ENCODE measurements around the gene ZSCAN22.

Gene ZSCAN22

GRCh38 chr19:58353717-58354477 lies 27.1 kb downstream of the ZSCAN22 start:
- no peaks in the 10 kb centered on the region for H3K27me3 ChIP-seq (replicated peaks)
- in situ Hi-C loops (cut with HindIII; ENCODE audit: low pct_ligation_motif_present, low sequenced_read_pairs): no loop called here
- no peak overlapping the region for H3K27ac ChIP-seq

GRCh38 chr19:58354478-58355030 lies 27.8 kb downstream of the ZSCAN22 start:
- TF ChIP-seq, protein P1, sequence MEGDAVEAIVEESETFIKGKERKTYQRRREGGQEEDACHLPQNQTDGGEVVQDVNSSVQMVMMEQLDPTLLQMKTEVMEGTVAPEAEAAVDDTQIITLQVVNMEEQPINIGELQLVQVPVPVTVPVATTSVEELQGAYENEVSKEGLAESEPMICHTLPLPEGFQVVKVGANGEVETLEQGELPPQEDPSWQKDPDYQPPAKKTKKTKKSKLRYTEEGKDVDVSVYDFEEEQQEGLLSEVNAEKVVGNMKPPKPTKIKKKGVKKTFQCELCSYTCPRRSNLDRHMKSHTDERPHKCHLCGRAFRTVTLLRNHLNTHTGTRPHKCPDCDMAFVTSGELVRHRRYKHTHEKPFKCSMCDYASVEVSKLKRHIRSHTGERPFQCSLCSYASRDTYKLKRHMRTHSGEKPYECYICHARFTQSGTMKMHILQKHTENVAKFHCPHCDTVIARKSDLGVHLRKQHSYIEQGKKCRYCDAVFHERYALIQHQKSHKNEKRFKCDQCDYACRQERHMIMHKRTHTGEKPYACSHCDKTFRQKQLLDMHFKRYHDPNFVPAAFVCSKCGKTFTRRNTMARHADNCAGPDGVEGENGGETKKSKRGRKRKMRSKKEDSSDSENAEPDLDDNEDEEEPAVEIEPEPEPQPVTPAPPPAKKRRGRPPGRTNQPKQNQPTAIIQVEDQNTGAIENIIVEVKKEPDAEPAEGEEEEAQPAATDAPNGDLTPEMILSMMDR (IDR thresholded peaks at IDR 0.05; ENCODE audit: low read depth, low read length, missing control alignments): no peak
- in situ Hi-C loops (cut with HindIII; ENCODE audit: low pct_ligation_motif_present, low sequenced_read_pairs): no loop called here
- DNase-seq: no peak
- Histone ChIP-seq H3K36me3 (replicated peaks) (peaks cover 13% of the 10 kb centered on the region), H3K27me3 (replicated peaks) (no peaks in the 10 kb centered on the region), H3K27ac (no peak overlapping the region), H3K4me3 (ENCODE audit: low read depth, low read length) (no peak overlapping the region)

More at GRCh38 chr19:58353717-58354477, 27.1 kb downstream of the ZSCAN22 start:
- no peak overlapping the region for H3K4me3 ChIP-seq (ENCODE audit: low read depth, low read length)
- no peak for DNase-seq
- H3K36me3 ChIP-seq (replicated peaks): peaks cover 13% of the 10 kb centered on the region
- TF ChIP-seq, protein P1 (IDR thresholded peaks at IDR 0.05; ENCODE audit: low read depth, low read length, missing control alignments): no peak

DNA sequence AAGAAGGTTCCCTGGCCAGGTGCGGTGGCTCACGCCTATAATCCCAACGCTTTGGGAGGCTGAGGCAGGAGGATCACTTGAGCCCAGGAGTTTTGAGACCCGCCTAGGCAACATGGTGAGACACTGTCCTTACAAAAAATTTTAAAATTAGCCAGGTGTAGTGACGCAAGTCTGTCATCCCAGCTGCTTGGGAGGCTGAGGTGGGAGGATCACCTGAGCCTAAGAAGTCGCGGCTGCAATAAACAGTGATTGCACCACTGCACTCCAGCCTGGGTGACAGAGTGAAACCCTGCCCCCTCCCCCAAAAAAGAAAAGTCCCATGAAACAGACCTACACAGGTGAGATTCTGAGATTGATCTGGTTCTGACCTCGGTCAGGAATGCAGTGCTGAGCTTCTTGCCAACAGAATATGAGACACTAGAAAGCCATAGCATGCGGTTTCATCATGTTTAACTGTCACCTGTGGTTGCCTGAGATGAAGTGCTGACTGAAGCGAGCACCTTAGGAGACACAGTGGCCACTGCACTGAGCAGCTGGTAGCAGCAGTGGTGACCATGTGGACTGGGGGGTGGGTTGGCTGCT lies 28.5 kb downstream of the ZSCAN22 start:
- TF ChIP-seq, protein P1 (IDR thresholded peaks at IDR 0.05; ENCODE audit: low read depth, low read length, missing control alignments): no peak
- no peak overlapping the region for H3K4me3 ChIP-seq (ENCODE audit: low read depth, low read length)
- H3K27ac ChIP-seq: no peak overlapping the region
- in situ Hi-C loops (cut with HindIII; ENCODE audit: low pct_ligation_motif_present, low sequenced_read_pairs): no loop called here
- no peaks in the 10 kb centered on the region for H3K27me3 ChIP-seq (replicated peaks)
- peaks cover 10% of the 10 kb centered on the region for H3K36me3 ChIP-seq (replicated peaks)
- no peak for DNase-seq

- Histone ChIP-seq H3K36me3 (replicated peaks) (peaks cover 1% of the 10 kb centered on the region), H3K27ac (no peak overlapping the region), H3K4me3 (ENCODE audit: low read depth, low read length) (peak overlapping the region; percentile 29), H3K27me3 (replicated peaks) (no peaks in the 10 kb centered on the region)
- no peak for DNase-seq
- TF ChIP-seq, protein P1 (IDR thresholded peaks at IDR 0.05; ENCODE audit: low read depth, low read length, missing control alignments): no peak
- in situ Hi-C loops (cut with HindIII; ENCODE audit: low pct_ligation_motif_present, low sequenced_read_pairs): no loop called here
Observed at GRCh38 chr19:58355908-58356765, 29.3 kb downstream of the ZSCAN22 start.

DNA sequence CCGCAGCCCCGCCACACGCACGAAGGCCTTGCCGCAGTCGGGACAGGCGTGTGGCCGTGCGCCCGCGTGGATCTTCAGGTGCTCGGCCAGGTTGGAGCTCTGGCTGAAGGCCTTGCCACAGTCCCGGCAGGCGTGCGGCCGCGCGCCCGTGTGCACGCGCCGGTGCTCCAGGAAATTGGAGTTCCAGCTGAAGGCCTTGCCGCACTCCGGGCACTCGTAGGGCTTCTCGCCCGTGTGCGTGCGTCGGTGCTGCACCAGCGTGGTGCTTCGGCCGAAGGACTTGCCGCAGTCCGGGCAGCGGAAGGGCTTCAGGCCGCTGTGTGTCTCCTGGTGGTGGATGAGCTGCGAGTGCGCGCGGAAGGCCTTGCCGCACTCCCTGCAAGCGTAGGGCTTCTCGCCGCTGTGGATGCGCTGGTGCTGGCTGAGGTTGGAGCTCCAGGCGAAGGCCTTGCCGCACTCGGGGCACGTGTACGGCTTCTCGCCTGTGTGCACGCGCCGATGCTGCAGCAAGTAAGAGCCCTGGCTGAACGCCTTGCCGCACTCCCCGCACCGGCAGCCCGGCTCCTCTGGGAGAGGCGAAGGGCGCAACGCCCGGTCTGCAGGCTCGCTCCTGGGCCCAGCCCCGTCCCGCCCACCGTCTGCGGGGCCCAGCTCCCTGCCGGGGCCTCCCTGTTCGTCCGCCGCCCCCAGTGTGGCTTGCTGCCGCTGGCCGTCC lies 30.1 kb downstream of the ZSCAN22 start:
- Histone ChIP-seq H3K4me3 (ENCODE audit: low read depth, low read length) (peak overlapping the region; percentile 29), H3K27me3 (replicated peaks) (no peaks in the 10 kb centered on the region), H3K36me3 (replicated peaks) (no peaks in the 10 kb centered on the region), H3K27ac (no peak overlapping the region)
- TF ChIP-seq, protein P1 (IDR thresholded peaks at IDR 0.05; ENCODE audit: low read depth, low read length, missing control alignments): no peak
- DNase-seq: peak; percentile 11
- in situ Hi-C loops (cut with HindIII; ENCODE audit: low pct_ligation_motif_present, low sequenced_read_pairs): no loop called here

All from brain microvascular endothelial cell (primary cell).